ENCODE measurements around the gene TMC2.
A peak's percentile ranks its signal among the peaks of the same experiment; 100 is the strongest.
"Not testable (repeated sequence)": the region's sequence is repeated elsewhere in the genome, so short reads cannot be mapped to it uniquely, and the experiment has no call there.

Gene TMC2

GRCh38 chr20:2536560-2536986 is at the start of gene TMC2:
TMC2 (plus strand) TSS chr20:2536573; CDS start chr20:2536622, 49 bp downstream.
- no peak for DNase-seq (ENCODE audit: low read depth in 2 of 2)

GRCh38 chr20:2502808-2503384 is 33.5 kb upstream of the TMC2 start:
- not testable (repeated sequence) for DNase-seq (ENCODE audit: low read depth in 2 of 2)

GRCh38 chr20:2504803-2505202 is 31.6 kb upstream of the TMC2 start:
- not testable (repeated sequence) for DNase-seq (ENCODE audit: low read depth in 2 of 2)

- not testable (repeated sequence) for DNase-seq (ENCODE audit: low read depth in 2 of 2)
Measured at GRCh38 chr20:2506426-2506825, 29.9 kb upstream of the TMC2 start.

GRCh38 chr20:2507464-2507863 is 28.9 kb upstream of the TMC2 start:
- DNase-seq (ENCODE audit: low read depth in 2 of 2) = no peak

- no peak for DNase-seq (ENCODE audit: low read depth in 2 of 2)
Measured at GRCh38 chr20:2507875-2508630, 28.3 kb upstream of the TMC2 start.

GRCh38 chr20:2508631-2509467 is 27.5 kb upstream of the TMC2 start, which contains the start of gene ZNF343:
ZNF343 (minus strand) TSS chr20:2508915; CDS start chr20:2493895, 15,020 bp downstream.
- peak; percentile 54 to 57 for DNase-seq (ENCODE audit: low read depth in 2 of 2)

- no peak for DNase-seq (ENCODE audit: low read depth in 2 of 2)
Measured at GRCh38 chr20:2509468-2509781, 26.9 kb upstream of the TMC2 start.

GRCh38 chr20:2509794-2510193 is 26.6 kb upstream of the TMC2 start:
- DNase-seq (ENCODE audit: low read depth in 2 of 2) = no peak

GRCh38 chr20:2515203-2515602 is 21.2 kb upstream of the TMC2 start:
- no peak for DNase-seq (ENCODE audit: low read depth in 2 of 2)

GRCh38 chr20:2516399-2516798 is 20.0 kb upstream of the TMC2 start:
- no peak for DNase-seq (ENCODE audit: low read depth in 2 of 2)

GRCh38 chr20:2518096-2518495 is 18.3 kb upstream of the TMC2 start:
- no peak for DNase-seq (ENCODE audit: low read depth in 2 of 2)

GRCh38 chr20:2518558-2518957 is 17.8 kb upstream of the TMC2 start:
- DNase-seq (ENCODE audit: low read depth in 2 of 2) = no peak

GRCh38 chr20:2519115-2519809 is 17.1 kb upstream of the TMC2 start:
- peak; percentile 87 to 89 for DNase-seq (ENCODE audit: low read depth in 2 of 2)

GRCh38 chr20:2520617-2521016 is 15.8 kb upstream of the TMC2 start:
- no peak for DNase-seq (ENCODE audit: low read depth in 2 of 2)

- no peak for DNase-seq (ENCODE audit: low read depth in 2 of 2)
Measured at GRCh38 chr20:2521369-2522305, 14.7 kb upstream of the TMC2 start.

GRCh38 chr20:2522826-2523429 is 13.4 kb upstream of the TMC2 start:
- DNase-seq (ENCODE audit: low read depth in 2 of 2) = not testable (repeated sequence)

- DNase-seq (ENCODE audit: low read depth in 2 of 2) = peak; percentile 48 to 50
Measured at GRCh38 chr20:2523919-2524708, 12.3 kb upstream of the TMC2 start.

- peak; percentile 63 to 64 for DNase-seq (ENCODE audit: low read depth in 2 of 2)
Measured at GRCh38 chr20:2524709-2525506, 11.5 kb upstream of the TMC2 start.

All from fibroblast of skin of left quadriceps (primary cell).